Thyroid gland (tissue), 4 donors: ENCODE results near the gene CTNNA2. TPM values are rescaled to one million over a fixed set of nuclear protein-coding genes. Genes with fewer than 3 reads are reported as not detected.
A peak's percentile ranks its signal among the peaks of the same experiment; 100 is the strongest.

Experiments used
- DNase-seq, 2 donors: peaks; one replicate each; pipeline ENCODE4 v3.0.0-alpha.2; 2019
- H3K27ac ChIP-seq, 3 donors: fragments of 200-600 bp; sonication (generic); 1 replicate in 2 of 3; 2 replicates in 1 of 3; pipeline ENCODE4 v1.5.1; 2016 to 2019; ENCODE audit warnings: mild to moderate bottlenecking in 1 of 3, moderate library complexity in 1 of 3
- H3K27me3 ChIP-seq: fragments of 200-600 bp; sonication (generic); one replicate; pipeline ENCODE4 v1.5.1; 2019
- H3K36me3 ChIP-seq, 2 donors: fragments of 200-600 bp; sonication (generic); one replicate each; pipeline ENCODE4 v1.5.1; 2016 to 2019
- H3K4me1 ChIP-seq, 2 donors: fragments of 200-600 bp; sonication (generic); one replicate each; pipeline ENCODE4 v1.5.1; 2017 to 2019
- H3K4me3 ChIP-seq, 3 donors: fragments of 200-600 bp; sonication (generic); replicated peaks in 1 of 3; 1 replicate in 2 of 3; 2 replicates in 1 of 3; pipeline ENCODE4 v1.5.1; 2016; ENCODE audit warnings: mild to moderate bottlenecking in 1 of 3
- H3K9me3 ChIP-seq: fragments of 200-600 bp; sonication (generic); one replicate; pipeline ENCODE4 v1.5.1; 2017
- POLR2A ChIP-seq, 2 donors: fragments of 450-650 bp; IDR thresholded peaks; one replicate each; pipeline ENCODE4 v1.6.1; 2017; ENCODE audit warnings: antibody characterized with exemption in 2 of 2, mild to moderate bottlenecking in 2 of 2, moderate library complexity in 1 of 2
- WGBS, 2 donors: methylation state at CpG; one replicate each; pipeline ENCODE4 v1.1.5; 2017; 5-methylcytosine and 5-hydroxymethylcytosine counted together
- intact Hi-C: fragments of 100-400 bp; cut with DNase I; formaldehyde crosslinking; loops from one replicate; pipeline ENCODE4 v1.15.1; 2023
- total RNA-seq, 4 donors: library from RNA; depleted of rRNA; stranded (reverse); fragments of >200 nt; gene quantifications; one replicate each; pipeline ENCODE4 v1.2.3, GENCODE V29; 2016
- TF ChIP-seq, protein P1 (sequence below), 6 experiments: fragments of 200-600 bp in 3 of 6; fragments of 450-650 bp in 3 of 6; sonication (generic) in 3 of 6; IDR thresholded peaks; one replicate each; pipeline ENCODE4 v1.5.1; 2016 to 2019; ENCODE audit warnings: antibody characterized with exemption in 6 of 6, mild to moderate bottlenecking in 2 of 6, inconsistent platforms in 1 of 6, moderate library complexity in 1 of 6

The CTNNA2 gene
- total RNA-seq, 4 donors from 2014 or later: 0.13 to 0.44 (median 0.22) TPM; not detected in 1

DNA sequence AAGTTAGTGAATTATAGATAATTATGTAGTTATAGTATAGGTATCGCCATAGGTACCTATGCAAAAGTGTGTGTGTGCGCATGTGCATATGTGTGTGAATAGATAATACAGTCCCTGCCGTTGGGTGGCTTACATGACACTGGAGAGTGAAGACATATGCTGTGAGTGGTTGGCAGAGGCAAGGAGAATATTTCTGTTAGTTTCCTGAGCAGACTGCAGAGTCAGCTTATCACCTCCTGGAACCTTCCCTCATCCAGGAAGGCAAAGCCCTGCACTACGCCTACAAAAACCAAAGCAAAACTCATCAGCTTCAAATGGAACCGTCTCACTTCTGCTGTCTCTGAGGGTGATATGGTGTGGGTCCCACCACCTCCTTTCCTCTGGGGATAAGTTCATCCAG is 609.8 kb downstream of the CTNNA2 start:
- no peak for DNase-seq
- Histone ChIP-seq H3K36me3 (no peaks in the 10 kb centered on the region), H3K4me3 (no peak overlapping the region), H3K4me1 (peaks cover 12 to 19% of the 10 kb centered on the region in 2 donors), H3K27ac (no peak overlapping the region), H3K27me3 (no peaks in the 10 kb centered on the region), H3K9me3 (no peaks in the 10 kb centered on the region)
- intact Hi-C loops: no loop called here
- TF ChIP-seq, protein P1, sequence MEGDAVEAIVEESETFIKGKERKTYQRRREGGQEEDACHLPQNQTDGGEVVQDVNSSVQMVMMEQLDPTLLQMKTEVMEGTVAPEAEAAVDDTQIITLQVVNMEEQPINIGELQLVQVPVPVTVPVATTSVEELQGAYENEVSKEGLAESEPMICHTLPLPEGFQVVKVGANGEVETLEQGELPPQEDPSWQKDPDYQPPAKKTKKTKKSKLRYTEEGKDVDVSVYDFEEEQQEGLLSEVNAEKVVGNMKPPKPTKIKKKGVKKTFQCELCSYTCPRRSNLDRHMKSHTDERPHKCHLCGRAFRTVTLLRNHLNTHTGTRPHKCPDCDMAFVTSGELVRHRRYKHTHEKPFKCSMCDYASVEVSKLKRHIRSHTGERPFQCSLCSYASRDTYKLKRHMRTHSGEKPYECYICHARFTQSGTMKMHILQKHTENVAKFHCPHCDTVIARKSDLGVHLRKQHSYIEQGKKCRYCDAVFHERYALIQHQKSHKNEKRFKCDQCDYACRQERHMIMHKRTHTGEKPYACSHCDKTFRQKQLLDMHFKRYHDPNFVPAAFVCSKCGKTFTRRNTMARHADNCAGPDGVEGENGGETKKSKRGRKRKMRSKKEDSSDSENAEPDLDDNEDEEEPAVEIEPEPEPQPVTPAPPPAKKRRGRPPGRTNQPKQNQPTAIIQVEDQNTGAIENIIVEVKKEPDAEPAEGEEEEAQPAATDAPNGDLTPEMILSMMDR (IDR thresholded peaks at IDR 0.05): no peak
- no peak for TF ChIP-seq POLR2A (IDR thresholded peaks at IDR 0.05)
- WGBS, 2 donors: 90 to 91% methylated on average over 5 of the region's 5 CpGs

DNA sequence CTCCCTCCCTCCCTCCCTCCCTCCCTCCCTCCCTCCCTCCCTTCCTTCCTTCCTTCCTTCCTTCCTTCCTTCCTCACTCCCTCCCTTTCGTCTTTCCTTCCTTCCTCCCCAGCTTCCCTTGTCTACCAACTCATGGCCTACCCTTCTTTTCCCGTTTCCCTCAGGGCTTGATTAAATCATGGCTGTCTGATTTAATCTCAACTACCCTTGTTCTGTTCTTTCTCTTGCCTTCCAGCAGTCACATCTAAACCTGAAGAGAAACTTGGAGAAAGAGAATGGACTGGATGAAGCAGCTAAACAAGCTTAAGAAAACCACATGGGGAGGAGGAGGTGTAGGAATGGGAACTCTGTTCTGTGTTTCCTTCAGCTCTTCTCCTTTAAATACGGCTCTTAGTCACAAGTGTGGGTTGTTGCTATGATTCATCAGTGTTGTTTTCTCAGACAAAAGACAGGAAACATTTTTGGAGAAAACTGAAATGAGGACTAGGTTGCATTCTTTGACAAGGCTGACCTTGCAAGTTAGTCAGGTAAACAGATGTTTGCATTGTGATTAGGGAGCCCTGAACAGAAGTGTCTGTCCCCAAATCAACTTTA is 613.8 kb downstream of the CTNNA2 start:
- TF ChIP-seq, protein P1 (IDR thresholded peaks at IDR 0.05): no peak
- no peak for TF ChIP-seq POLR2A (IDR thresholded peaks at IDR 0.05)
- Histone ChIP-seq H3K36me3 (no peaks in the 10 kb centered on the region), H3K4me3 (no peak overlapping the region), H3K9me3 (no peaks in the 10 kb centered on the region), H3K4me1 (peaks cover 15 to 29% of the 10 kb centered on the region in 2 donors), H3K27me3 (no peaks in the 10 kb centered on the region), H3K27ac (peak overlapping the region; percentile 62 to 81 (median 72))
- intact Hi-C loops: no loop called here
- 50 to 66% methylated on average over 3 of the region's 3 CpGs for WGBS, 2 donors
- DNase-seq: no peak

DNA sequence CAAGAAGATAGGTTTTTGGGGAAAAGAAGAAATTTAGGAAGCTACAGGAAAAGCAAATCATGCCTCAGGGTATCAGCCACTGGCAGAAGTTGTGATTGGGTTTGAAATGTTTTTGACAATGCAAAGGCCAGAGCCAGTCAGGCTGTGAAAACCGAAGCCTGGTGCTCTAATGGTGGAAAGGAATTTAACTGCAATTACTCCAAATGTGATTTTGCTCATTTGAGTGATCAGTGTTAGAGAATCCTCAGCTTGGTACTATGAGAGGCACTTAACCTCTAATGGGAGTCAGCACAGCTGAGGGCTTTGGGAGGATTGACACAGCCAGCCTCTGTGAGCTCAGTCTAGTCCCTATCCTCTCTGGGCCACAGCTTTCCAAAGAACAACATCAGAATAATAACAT is 615.2 kb downstream of the CTNNA2 start:
- no peaks in the 10 kb centered on the region for H3K36me3 ChIP-seq
- TF ChIP-seq, protein P1 (IDR thresholded peaks at IDR 0.05): no peak
- no peak for TF ChIP-seq POLR2A (IDR thresholded peaks at IDR 0.05)
- 14 to 24% methylated on average over 1 of the region's 1 CpG for WGBS, 2 donors
- peak; percentile 30 to 35 for DNase-seq
- peak overlapping the region; percentile 62 to 81 (median 72) for H3K27ac ChIP-seq
- no peaks in the 10 kb centered on the region for H3K27me3 ChIP-seq
- intact Hi-C loops: no loop called here
- peaks cover 15 to 29% of the 10 kb centered on the region in 2 donors for H3K4me1 ChIP-seq
- H3K9me3 ChIP-seq: no peaks in the 10 kb centered on the region
- no peak overlapping the region for H3K4me3 ChIP-seq

DNA sequence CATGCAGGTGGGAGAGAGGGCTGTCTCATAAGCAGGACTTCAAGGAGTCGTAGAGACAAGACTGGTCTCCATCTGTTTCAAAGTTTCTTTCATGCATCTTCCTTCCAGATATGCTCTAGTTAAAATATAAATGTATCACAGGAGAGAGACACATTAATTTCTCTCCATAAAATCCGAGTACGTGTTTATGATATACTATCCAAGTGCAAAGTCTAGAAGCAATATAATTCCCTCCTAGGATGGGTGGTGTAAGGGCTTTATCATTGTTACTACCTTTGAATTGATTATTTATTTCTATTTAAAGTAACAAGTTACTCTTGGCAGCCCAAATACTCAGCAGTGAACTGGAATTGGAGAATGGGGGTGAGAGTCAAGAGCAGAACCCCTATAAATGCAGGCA is 619.4 kb downstream of the CTNNA2 start:
- 84 to 89% methylated on average over 3 of the region's 3 CpGs for WGBS, 2 donors
- DNase-seq: no peak
- Histone ChIP-seq H3K9me3 (no peaks in the 10 kb centered on the region), H3K4me1 (peaks cover 7 to 14% of the 10 kb centered on the region in 2 donors), H3K4me3 (no peak overlapping the region), H3K27me3 (no peaks in the 10 kb centered on the region), H3K27ac (no peak overlapping the region), H3K36me3 (no peaks in the 10 kb centered on the region)
- TF ChIP-seq, protein P1 (IDR thresholded peaks at IDR 0.05): no peak
- TF ChIP-seq POLR2A (IDR thresholded peaks at IDR 0.05): no peak
- intact Hi-C loops: no loop called here

DNA sequence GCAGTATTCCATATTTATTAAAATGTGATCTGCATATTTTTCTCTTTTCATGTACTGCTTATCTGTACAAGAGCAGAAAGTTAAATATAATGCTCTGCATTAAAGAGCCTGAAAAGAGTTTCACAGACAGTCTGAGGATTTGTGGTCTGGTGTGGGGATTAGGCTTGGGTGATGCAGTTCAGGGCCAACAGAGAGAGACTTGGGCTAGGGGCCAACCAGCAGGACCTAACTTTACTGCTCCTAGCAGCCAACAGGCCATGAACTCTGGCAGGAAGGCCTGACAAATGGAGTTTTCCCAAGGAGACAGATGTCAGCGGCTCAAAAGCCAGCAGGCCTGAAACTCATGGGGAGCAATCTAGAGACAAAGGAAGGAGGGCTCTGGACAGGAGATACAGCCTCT is 622.1 kb downstream of the CTNNA2 start:
- TF ChIP-seq, protein P1 (IDR thresholded peaks at IDR 0.05): no peak
- no peak for TF ChIP-seq POLR2A (IDR thresholded peaks at IDR 0.05)
- H3K4me3 ChIP-seq: no peak overlapping the region
- no peaks in the 10 kb centered on the region for H3K27me3 ChIP-seq
- 92 to 100% methylated on average over 1 of the region's 1 CpG for WGBS, 2 donors
- H3K36me3 ChIP-seq: no peaks in the 10 kb centered on the region
- H3K4me1 ChIP-seq: no peaks in the 10 kb centered on the region
- H3K27ac ChIP-seq: no peak overlapping the region
- intact Hi-C loops: no loop called here
- no peak for DNase-seq
- H3K9me3 ChIP-seq: no peaks in the 10 kb centered on the region
